ENCODE results near the gene FAM20A.

Gene FAM20A

DNA sequence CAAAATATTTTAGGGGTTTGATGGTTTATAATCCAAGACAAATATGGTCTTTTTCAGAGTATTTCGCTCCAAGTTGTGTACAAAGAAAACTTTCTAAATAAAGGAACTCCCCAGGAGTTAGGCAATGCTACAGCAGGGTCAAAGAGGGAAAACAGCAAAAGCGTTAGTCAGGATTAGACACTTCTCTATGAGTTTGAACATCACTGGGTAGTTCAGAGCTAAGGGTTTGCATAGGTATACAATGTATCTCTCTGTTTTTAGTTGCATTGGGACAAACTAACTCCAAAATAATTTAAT, 34.8 kb downstream of the FAM20A start:
- ATAC-seq (ENCODE audit: low read depth) (no peak), DNase-seq (ENCODE audit: low spot score) (no peak)

DNA sequence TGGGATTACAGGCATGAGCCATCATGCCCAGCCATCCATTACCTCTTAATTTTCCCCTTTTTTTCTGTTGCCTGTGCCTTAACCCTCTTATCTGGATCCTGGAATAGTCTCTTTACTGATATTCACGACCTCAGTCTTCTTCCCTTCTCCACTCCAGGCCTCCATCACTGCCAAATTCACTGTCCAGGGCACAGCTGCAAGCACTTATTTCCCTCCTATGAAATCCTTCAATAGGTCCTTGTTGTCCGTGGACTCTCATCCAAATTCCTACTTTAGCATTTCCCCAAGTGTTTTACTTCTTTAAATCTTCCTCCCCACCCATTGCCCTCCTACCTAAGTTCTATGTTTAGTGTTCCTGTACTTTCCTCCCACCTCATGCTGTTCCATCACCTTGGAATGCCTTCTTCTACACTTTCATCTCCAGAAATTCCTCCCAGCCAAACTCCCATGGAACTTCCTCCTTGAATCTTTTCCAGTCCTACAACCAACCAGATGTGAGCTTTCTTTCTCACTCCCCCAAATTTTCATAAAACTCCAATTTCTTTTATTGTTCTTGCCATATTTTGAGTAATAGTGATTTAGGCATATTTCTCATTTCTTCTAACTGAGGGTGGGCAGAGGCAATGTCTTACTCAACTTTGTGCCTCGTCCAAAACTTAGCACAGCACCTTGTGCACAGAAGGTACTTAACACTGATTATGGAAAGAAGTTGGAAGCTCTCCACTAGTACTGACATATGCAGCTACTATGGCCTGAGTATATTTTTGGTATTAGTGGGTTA, 35.3 kb downstream of the FAM20A start:
- TF ChIP-seq, protein P1, sequence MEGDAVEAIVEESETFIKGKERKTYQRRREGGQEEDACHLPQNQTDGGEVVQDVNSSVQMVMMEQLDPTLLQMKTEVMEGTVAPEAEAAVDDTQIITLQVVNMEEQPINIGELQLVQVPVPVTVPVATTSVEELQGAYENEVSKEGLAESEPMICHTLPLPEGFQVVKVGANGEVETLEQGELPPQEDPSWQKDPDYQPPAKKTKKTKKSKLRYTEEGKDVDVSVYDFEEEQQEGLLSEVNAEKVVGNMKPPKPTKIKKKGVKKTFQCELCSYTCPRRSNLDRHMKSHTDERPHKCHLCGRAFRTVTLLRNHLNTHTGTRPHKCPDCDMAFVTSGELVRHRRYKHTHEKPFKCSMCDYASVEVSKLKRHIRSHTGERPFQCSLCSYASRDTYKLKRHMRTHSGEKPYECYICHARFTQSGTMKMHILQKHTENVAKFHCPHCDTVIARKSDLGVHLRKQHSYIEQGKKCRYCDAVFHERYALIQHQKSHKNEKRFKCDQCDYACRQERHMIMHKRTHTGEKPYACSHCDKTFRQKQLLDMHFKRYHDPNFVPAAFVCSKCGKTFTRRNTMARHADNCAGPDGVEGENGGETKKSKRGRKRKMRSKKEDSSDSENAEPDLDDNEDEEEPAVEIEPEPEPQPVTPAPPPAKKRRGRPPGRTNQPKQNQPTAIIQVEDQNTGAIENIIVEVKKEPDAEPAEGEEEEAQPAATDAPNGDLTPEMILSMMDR (IDR thresholded peaks at IDR 0.05; ENCODE audit: poor library complexity, severe bottlenecking), result no peak
- no peak for DNase-seq (ENCODE audit: low spot score)
- Histone ChIP-seq H3K4me3 (ENCODE audit: severe bottlenecking) (no peak overlapping the region), H3K27me3 (ENCODE audit: insufficient read depth, poor library complexity, severe bottlenecking) (no peaks in the 10 kb centered on the region), H3K36me3 (ENCODE audit: low read depth) (no peaks in the 10 kb centered on the region), H3K27ac (ENCODE audit: poor library complexity, severe bottlenecking) (no peak overlapping the region), H3K9me3 (ENCODE audit: severe bottlenecking) (no peaks in the 10 kb centered on the region), H3K4me1 (ENCODE audit: insufficient read depth, poor library complexity, severe bottlenecking) (peaks cover 4% of the 10 kb centered on the region)
- no peak for ATAC-seq (ENCODE audit: low read depth)

More for the DNA sequence above, 34.8 kb downstream of the FAM20A start:
- no peak overlapping the region for H3K27ac ChIP-seq (ENCODE audit: poor library complexity, severe bottlenecking)
- no peaks in the 10 kb centered on the region for H3K9me3 ChIP-seq (ENCODE audit: severe bottlenecking)
- no peaks in the 10 kb centered on the region for H3K27me3 ChIP-seq (ENCODE audit: insufficient read depth, poor library complexity, severe bottlenecking)
- no peak overlapping the region for H3K4me3 ChIP-seq (ENCODE audit: severe bottlenecking)
- H3K4me1 ChIP-seq (ENCODE audit: insufficient read depth, poor library complexity, severe bottlenecking), result peaks cover 4% of the 10 kb centered on the region
- no peaks in the 10 kb centered on the region for H3K36me3 ChIP-seq (ENCODE audit: low read depth)
- TF ChIP-seq, protein P1 (IDR thresholded peaks at IDR 0.05; ENCODE audit: poor library complexity, severe bottlenecking), result no peak

DNA sequence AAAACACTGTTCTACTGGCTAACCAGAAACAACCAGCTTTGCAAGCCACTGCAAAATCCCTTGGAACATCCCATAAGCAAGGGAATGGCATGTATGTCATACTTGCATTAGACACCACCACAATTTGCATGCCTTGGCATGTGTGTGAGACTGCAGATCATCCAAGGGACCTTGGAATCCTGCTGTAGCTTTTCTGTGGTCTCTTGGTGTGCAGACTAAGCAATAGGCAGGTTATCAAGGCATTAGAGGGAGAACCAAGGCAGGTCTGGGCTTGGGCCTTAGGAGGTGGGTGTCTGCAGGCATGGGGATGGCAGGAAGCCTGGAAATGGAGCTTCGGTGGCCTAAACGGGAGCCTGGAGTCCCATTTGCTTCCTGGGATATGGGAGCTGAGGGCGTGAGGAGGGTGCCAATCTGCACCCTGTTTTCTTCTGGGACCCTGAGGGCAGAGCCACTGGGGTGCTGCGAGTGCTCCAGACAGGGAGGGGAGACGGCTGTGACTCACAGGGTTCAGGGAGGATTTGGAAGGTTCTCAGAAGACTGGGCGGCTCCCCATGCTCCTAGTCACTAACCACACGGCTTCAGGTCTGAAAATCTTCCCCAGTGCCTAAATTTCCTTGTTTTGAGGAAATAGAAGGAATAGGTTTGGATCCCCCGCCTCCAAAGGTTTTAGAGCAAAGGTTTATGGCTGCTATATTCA, 36.6 kb downstream of the FAM20A start:
- Histone ChIP-seq H3K4me3 (ENCODE audit: severe bottlenecking) (no peak overlapping the region), H3K27ac (ENCODE audit: poor library complexity, severe bottlenecking) (peak overlapping the region; percentile 45), H3K4me1 (ENCODE audit: insufficient read depth, poor library complexity, severe bottlenecking) (peaks cover 4% of the 10 kb centered on the region), H3K27me3 (ENCODE audit: insufficient read depth, poor library complexity, severe bottlenecking) (no peaks in the 10 kb centered on the region), H3K9me3 (ENCODE audit: severe bottlenecking) (no peaks in the 10 kb centered on the region), H3K36me3 (ENCODE audit: low read depth) (no peaks in the 10 kb centered on the region)
- ATAC-seq (ENCODE audit: low read depth) (peak; percentile 68), DNase-seq (ENCODE audit: low spot score) (no peak)
- TF ChIP-seq, protein P1 (IDR thresholded peaks at IDR 0.05; ENCODE audit: poor library complexity, severe bottlenecking), result no peak

DNA sequence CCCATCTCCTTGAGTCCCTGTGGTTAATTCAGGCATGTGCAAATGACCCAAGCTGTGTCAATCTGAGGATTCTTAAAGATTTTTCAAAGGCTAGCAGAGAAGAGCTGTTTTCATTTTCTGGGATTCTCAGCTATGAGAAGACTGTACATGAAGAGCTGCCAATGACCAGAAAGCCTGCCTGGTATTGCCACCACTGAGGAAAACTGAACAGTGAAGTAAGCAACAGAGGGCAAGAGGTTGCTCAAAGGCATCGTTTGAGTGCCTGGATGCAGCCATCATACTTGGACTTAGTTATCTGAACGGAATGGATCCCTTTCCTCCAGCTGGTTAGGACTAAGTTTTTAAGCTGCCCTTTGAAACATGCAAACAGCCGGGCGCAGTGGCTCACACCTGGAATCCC, 38.4 kb downstream of the FAM20A start:
- H3K4me1 ChIP-seq (ENCODE audit: insufficient read depth, poor library complexity, severe bottlenecking), result peaks cover 4% of the 10 kb centered on the region
- no peaks in the 10 kb centered on the region for H3K36me3 ChIP-seq (ENCODE audit: low read depth)
- no peaks in the 10 kb centered on the region for H3K27me3 ChIP-seq (ENCODE audit: insufficient read depth, poor library complexity, severe bottlenecking)
- ATAC-seq (ENCODE audit: low read depth), result no peak
- TF ChIP-seq, protein P1 (IDR thresholded peaks at IDR 0.05; ENCODE audit: poor library complexity, severe bottlenecking), result no peak
- no peak overlapping the region for H3K27ac ChIP-seq (ENCODE audit: poor library complexity, severe bottlenecking)
- no peak overlapping the region for H3K4me3 ChIP-seq (ENCODE audit: severe bottlenecking)
- DNase-seq (ENCODE audit: low spot score), result no peak
- H3K9me3 ChIP-seq (ENCODE audit: severe bottlenecking), result no peaks in the 10 kb centered on the region
